Right renal pelvis (tissue), 4 donors: ENCODE results near the gene CFAP298. TPM values are rescaled to one million over a fixed set of nuclear protein-coding genes. Genes with fewer than 3 reads are reported as not detected.

Source experiments
- DNase-seq, 4 donors: peaks; one replicate each; pipeline ENCODE4 v3.0.0-alpha.2; 2013; ENCODE audit warnings: low read depth in 4 of 4, low spot score in 3 of 4, missing footprints in 1 of 4
- polyA plus RNA-seq, 4 donors: library from polyadenylated mRNA; unstranded; fragments of 120-200 nt; gene quantifications; one replicate each; pipeline ENCODE4 v1.2.1, GENCODE V29; 2013; ENCODE audit not compliant: insufficient read length in 4 of 4

The CFAP298 gene
- polyA plus RNA-seq, 4 donors = 70.5 to 72.6 (median 71.4) TPM

- DNase-seq = no peak
These were observed 12.7 kb downstream of the CFAP298 start for GRCh38 chr21:32599526-32599925.

- DNase-seq = peak in 2 of 4 donors; percentile 49
These were observed 13.1 kb downstream of the CFAP298 start for GRCh38 chr21:32599091-32599490.

- DNase-seq = no peak
These were observed 15.0 kb downstream of the CFAP298 start for GRCh38 chr21:32597205-32597604.

GRCh38 chr21:32595431-32595830 lies 16.7 kb downstream of the CFAP298 start:
- no peak for DNase-seq

GRCh38 chr21:32593690-32594089 lies 18.5 kb downstream of the CFAP298 start:
- DNase-seq = no peak

GRCh38 chr21:32592929-32593502 lies 19.2 kb downstream of the CFAP298 start:
- no peak for DNase-seq

GRCh38 chr21:32590130-32590529 lies 22.0 kb downstream of the CFAP298 start:
- no peak for DNase-seq

- DNase-seq = no peak
These were observed 24.5 kb downstream of the CFAP298 start for GRCh38 chr21:32587651-32588050.

- no peak for DNase-seq
These were observed 25.1 kb downstream of the CFAP298 start for GRCh38 chr21:32587120-32587519.

GRCh38 chr21:32585970-32586369 lies 26.2 kb downstream of the CFAP298 start:
- DNase-seq = no peak

- DNase-seq = no peak
These were observed 27.0 kb downstream of the CFAP298 start, which contains the start of gene TCP10L for GRCh38 chr21:32585042-32585710. Gene TCP10L, minus strand, starts transcription at chr21:32585523. Its CDS starts 1,219 bp downstream, at chr21:32584304.

- no peak for DNase-seq
These were observed 27.7 kb downstream of the CFAP298 start for GRCh38 chr21:32584472-32584871.

GRCh38 chr21:32581732-32582131 lies 30.4 kb downstream of the CFAP298 start:
- no peak for DNase-seq

- DNase-seq = no peak
These were observed 31.2 kb downstream of the CFAP298 start for GRCh38 chr21:32580949-32581348.

GRCh38 chr21:32578107-32578691 lies 34.0 kb downstream of the CFAP298 start:
- no peak for DNase-seq

- no peak for DNase-seq
These were observed 36.2 kb downstream of the CFAP298 start for GRCh38 chr21:32576011-32576410.

GRCh38 chr21:32574946-32575925 lies 36.9 kb downstream of the CFAP298 start:
- DNase-seq = no peak

- no peak for DNase-seq
These were observed 39.4 kb downstream of the CFAP298 start for GRCh38 chr21:32572574-32573420.

- no peak for DNase-seq
These were observed 41.7 kb downstream of the CFAP298 start for GRCh38 chr21:32570456-32570855.
